WTC11 (cell line): ENCODE results near the gene CDH12. TPM values are rescaled to one million over a fixed set of nuclear protein-coding genes. Genes with fewer than 3 reads are reported as not detected.

Experiments
- ATAC-seq: fragments of 200-7000 bp; cut with Tn5 transposase; 2 replicates; pipeline ENCODE4 v1.10.0; 2021; ENCODE audit warnings: mild to moderate bottlenecking, moderate library complexity
- CTCF ChIA-PET: fragments of 300-600 bp; sonication (Branson Sonifier 250); formaldehyde crosslinking; loops from one replicate; lab custom pipeline; 2021; ENCODE audit warnings: antibody characterized with exemption; lab: Charles Lee
- POLR2A ChIA-PET: fragments of 350-600 bp; sonication (Branson Sonifier 250); formaldehyde crosslinking; loops from one replicate; lab custom pipeline; 2021; ENCODE audit warnings: antibody characterized with exemption; lab: Charles Lee
- DNase-seq: peaks from one replicate; pipeline ENCODE4 v3.0.0; 2021; ENCODE audit warnings: low spot score
- H3K27ac Mint-ChIP-seq: 2 replicates; pipeline ENCODE4 v1.8.0; 2021; ENCODE audit warnings: mixed read lengths
- H3K27me3 Mint-ChIP-seq: 2 replicates; pipeline ENCODE4 v1.8.0; 2021; ENCODE audit warnings: low read depth, mild to moderate bottlenecking, moderate library complexity, mixed read lengths
- H3K36me3 Mint-ChIP-seq: 2 replicates; pipeline ENCODE4 v1.8.0; 2021; ENCODE audit warnings: mixed read lengths
- H3K4me1 Mint-ChIP-seq: 2 replicates; pipeline ENCODE4 v1.8.0; 2022; ENCODE audit warnings: mixed read lengths
- H3K4me3 Mint-ChIP-seq: 2 replicates; pipeline ENCODE4 v1.8.0; 2021; ENCODE audit warnings: mild to moderate bottlenecking, moderate library complexity, mixed read lengths
- H3K9me3 Mint-ChIP-seq: 2 replicates; pipeline ENCODE4 v1.8.0; 2021; ENCODE audit warnings: mixed read lengths
- AR ChIP-seq: fragments of 250-450 bp; sonication (Bioruptor Pico); IDR thresholded peaks from 2 replicates; pipeline ENCODE4 v1.9.0; 2021; ENCODE audit warnings: mild to moderate bottlenecking
- CREB1 ChIP-seq: sonication (generic); formaldehyde crosslinking; IDR thresholded peaks from 2 replicates; pipeline ENCODE4 v1.8.0; 2023; ENCODE audit warnings: mild to moderate bottlenecking, missing genetic modification reagents
- CTCF ChIP-seq: fragments of 200-600 bp; IDR thresholded peaks from 2 replicates; pipeline ENCODE4 v1.8.0; 2022; ENCODE audit warnings: antibody characterized with exemption
- GTF2I ChIP-seq: fragments of 250-450 bp; sonication (Bioruptor Pico); conservative IDR thresholded peaks from 2 replicates; pipeline ENCODE4 v1.4.0; 2021; ENCODE audit warnings: mild to moderate bottlenecking
- IRF1 ChIP-seq: sonication (generic); formaldehyde crosslinking; IDR thresholded peaks from 2 replicates; pipeline ENCODE4 v1.8.0; 2023; ENCODE audit warnings: missing genetic modification reagents
- JUN ChIP-seq: sonication (generic); formaldehyde crosslinking; IDR thresholded peaks from 2 replicates; pipeline ENCODE4 v1.8.0; 2023; ENCODE audit warnings: mild to moderate bottlenecking, missing genetic modification reagents
- KAT7 ChIP-seq: sonication (generic); formaldehyde crosslinking; IDR thresholded peaks from 2 replicates; pipeline ENCODE4 v1.8.1; 2023; ENCODE audit warnings: missing genetic modification reagents, mild to moderate bottlenecking, borderline replicate concordance
- MYBL2 ChIP-seq: sonication (generic); formaldehyde crosslinking; IDR thresholded peaks from 2 replicates; pipeline ENCODE4 v1.8.1; 2023; ENCODE audit warnings: mild to moderate bottlenecking, moderate library complexity, missing genetic modification reagents
- NFATC4 ChIP-seq: fragments of 250-450 bp; sonication (Bioruptor Pico); IDR thresholded peaks from 2 replicates; pipeline ENCODE4 v1.9.0; 2021; ENCODE audit warnings: mild to moderate bottlenecking
- NFYB ChIP-seq: sonication (generic); formaldehyde crosslinking; conservative IDR thresholded peaks from 2 replicates; pipeline ENCODE4 v1.8.0; 2022; ENCODE audit warnings: low read depth, missing genetic modification reagents
- PRRX2 ChIP-seq: fragments of 250-450 bp; sonication (Bioruptor Pico); IDR thresholded peaks from 2 replicates; pipeline ENCODE4 v1.8.0; 2021; ENCODE audit warnings: mild to moderate bottlenecking
- TEAD1 ChIP-seq: sonication (generic); formaldehyde crosslinking; IDR thresholded peaks from 2 replicates; pipeline ENCODE4 v1.8.0; 2022; ENCODE audit warnings: mild to moderate bottlenecking, missing genetic modification reagents
- TP53 ChIP-seq: sonication (generic); formaldehyde crosslinking; IDR thresholded peaks from 2 replicates; pipeline ENCODE4 v1.8.1; 2023; ENCODE audit warnings: mild to moderate bottlenecking, missing genetic modification reagents
- ZBTB43 ChIP-seq: sonication (generic); formaldehyde crosslinking; IDR thresholded peaks from 2 replicates; pipeline ENCODE4 v1.8.1; 2023; ENCODE audit warnings: mild to moderate bottlenecking, missing genetic modification reagents
- ZNF121 ChIP-seq: sonication (generic); formaldehyde crosslinking; IDR thresholded peaks from 2 replicates; pipeline ENCODE4 v1.8.0; 2023; ENCODE audit warnings: missing genetic modification reagents
- ZNF317 ChIP-seq: sonication (generic); formaldehyde crosslinking; IDR thresholded peaks from 2 replicates; pipeline ENCODE4 v1.8.1; 2023; ENCODE audit warnings: low read depth, mild to moderate bottlenecking, moderate library complexity, missing genetic modification reagents, borderline replicate concordance
- ZNF423 ChIP-seq: fragments of 250-450 bp; sonication (Bioruptor Pico); IDR thresholded peaks from 2 replicates; pipeline ENCODE4 v2.1.2; 2022; ENCODE audit warnings: mild to moderate bottlenecking, moderate library complexity
- ZNF532 ChIP-seq: fragments of 250-450 bp; sonication (Bioruptor Pico); IDR thresholded peaks from 2 replicates; pipeline ENCODE4 v1.9.0; 2021; ENCODE audit warnings: mild to moderate bottlenecking, borderline replicate concordance
- ZNF671 ChIP-seq: fragments of 250-450 bp; sonication (Bioruptor Pico); IDR thresholded peaks from 2 replicates; pipeline ENCODE4 v1.8.0; 2021; ENCODE audit warnings: mild to moderate bottlenecking
- total RNA-seq: library from RNA; stranded (reverse); gene quantifications from 3 replicates; pipeline ENCODE4 v1.2.3, GENCODE V29; 2021

CDH12 gene
- total RNA-seq, 1 experiment from 2014 or later = not detected

- Mint-ChIP-seq H3K4me1 (no peaks in the 10 kb centered on the region), H3K36me3 (0 out of 2 replicates have a peak, but pooled peaks cover 2% of the 10 kb centered on the region), H3K4me3 (no peak overlapping the region), H3K9me3 (peaks cover 5% of the 10 kb centered on the region), H3K27ac (no peak overlapping the region), H3K27me3 (no peaks in the 10 kb centered on the region)
- ATAC-seq = peak; percentile 51
- ChIA-PET POLR2A (no interaction called here), CTCF (no interaction called here)
- no peak for TF ChIP-seq KAT7
- TF ChIP-seq PRRX2 (CRISPR knock-in tag) = no peak
- TF ChIP-seq CREB1 (CRISPR knock-in tag) = no peak
- no peak for TF ChIP-seq GTF2I (CRISPR knock-in tag)
- no peak for TF ChIP-seq JUN (CRISPR knock-in tag)
- no peak for TF ChIP-seq NFYB
- no peak for TF ChIP-seq ZBTB43 (CRISPR knock-in tag)
- TF ChIP-seq MYBL2 (CRISPR knock-in tag) = no peak
- no peak for TF ChIP-seq NFATC4 (CRISPR knock-in tag)
- DNase-seq = no peak
Observed at GRCh38 chr5:22699319-22699718, 153.8 kb downstream of the CDH12 start.

GRCh38 chr5:22693121-22693520 lies 160.0 kb downstream of the CDH12 start:
- TF ChIP-seq AR (CRISPR knock-in tag) = no peak
- TF ChIP-seq ZNF317 (CRISPR knock-in tag) = no peak
- no peak for TF ChIP-seq GTF2I (CRISPR knock-in tag)
- no peak for TF ChIP-seq ZNF121 (CRISPR knock-in tag)
- no peak for TF ChIP-seq ZNF423
- no peak for TF ChIP-seq PRRX2 (CRISPR knock-in tag)
- TF ChIP-seq TEAD1 (CRISPR knock-in tag) = no peak
- TF ChIP-seq CTCF = no peak
- no peak for TF ChIP-seq IRF1 (CRISPR knock-in tag)
- TF ChIP-seq MYBL2 (CRISPR knock-in tag) = no peak
- no peak for TF ChIP-seq TP53 (CRISPR knock-in tag)
- no peak for TF ChIP-seq ZNF671 (CRISPR knock-in tag)
- no peak for TF ChIP-seq ZNF532
- no peak for DNase-seq
- Mint-ChIP-seq H3K9me3 (peaks cover 11% of the 10 kb centered on the region), H3K4me3 (no peak overlapping the region), H3K36me3 (0 out of 2 replicates have a peak, but pooled peaks cover 2% of the 10 kb centered on the region), H3K27me3 (no peaks in the 10 kb centered on the region), H3K4me1 (peaks cover 6% of the 10 kb centered on the region; the same call in 1 of the 2 replicates), H3K27ac (no peak overlapping the region)
- POLR2A ChIA-PET = no interaction called here
- ATAC-seq = no peak
- CTCF ChIA-PET = no interaction called here
